Mesenchymal stem cell (in vitro differentiated cells and primary cell): ENCODE results near the gene RAB36.
"Not testable (repeated sequence)": the region's sequence is repeated elsewhere in the genome, so short reads cannot be mapped to it uniquely, and the experiment has no call there.

Experiments used
- DNase-seq: peaks from one replicate; pipeline ENCODE4 v3.0.0-alpha.2; 2013
- H2AFZ ChIP-seq: one replicate; pipeline ENCODE4 v1.6.1; 2013; ENCODE audit warnings: low read depth, mild to moderate bottlenecking, control low read depth, inconsistent platforms, low read length, moderate library complexity
- H2AK5ac ChIP-seq: 2 replicates; pipeline ENCODE4 v1.6.1; 2013; ENCODE audit warnings: low read length, moderate library complexity, mild to moderate bottlenecking, inconsistent platforms; ENCODE audit not compliant: severe bottlenecking
- H2BK120ac ChIP-seq: one replicate; pipeline ENCODE4 v1.6.1; 2013; ENCODE audit warnings: low read depth, mild to moderate bottlenecking, inconsistent platforms, low read length, moderate library complexity
- H2BK12ac ChIP-seq, 2 experiments: one replicate each; pipeline ENCODE4 v1.6.1; 2013; ENCODE audit warnings: inconsistent platforms in 2 of 2, low read length in 2 of 2, mild to moderate bottlenecking in 2 of 2, moderate library complexity in 2 of 2, control low read depth in 1 of 2
- H2BK15ac ChIP-seq: one replicate; pipeline ENCODE4 v1.6.1; 2013; ENCODE audit warnings: mild to moderate bottlenecking, low read depth, inconsistent platforms; ENCODE audit not compliant: poor library complexity, severe bottlenecking
- H2BK5ac ChIP-seq: 2 replicates; pipeline ENCODE4 v1.6.1; 2013; ENCODE audit warnings: low read depth, mild to moderate bottlenecking, low read length, control low read depth, inconsistent platforms; ENCODE audit not compliant: poor library complexity, severe bottlenecking
- H3K14ac ChIP-seq, 2 experiments: one replicate each; pipeline ENCODE4 v1.6.1; 2013; ENCODE audit warnings: inconsistent platforms in 2 of 2, low read length in 2 of 2, control low read depth in 1 of 2, mild to moderate bottlenecking in 1 of 2, moderate library complexity in 1 of 2
- H3K18ac ChIP-seq, 2 experiments: one replicate each; pipeline ENCODE4 v1.6.1; 2013; ENCODE audit warnings: inconsistent platforms in 2 of 2, low read length in 2 of 2, control low read depth in 1 of 2, low read depth in 1 of 2, mild to moderate bottlenecking in 1 of 2
- H3K23ac ChIP-seq, 2 experiments: one replicate each; pipeline ENCODE4 v1.6.1; 2013; ENCODE audit warnings: inconsistent platforms in 2 of 2, low read length in 2 of 2, mild to moderate bottlenecking in 2 of 2, moderate library complexity in 2 of 2, control low read depth in 1 of 2
- H3K27ac ChIP-seq: 2 replicates; pipeline ENCODE4 v1.5.1; 2013; ENCODE audit warnings: mild to moderate bottlenecking, moderate library complexity, low read length, control low read depth, inconsistent platforms; ENCODE audit not compliant: poor library complexity, severe bottlenecking
- H3K27me3 ChIP-seq, 2 experiments: 2 replicates each; pipeline versions ENCODE4 v1.6.1 to v1.7.0; 2013; ENCODE audit warnings: low read length in 2 of 2, mild to moderate bottlenecking in 2 of 2, moderate library complexity in 2 of 2, control low read depth in 1 of 2, inconsistent platforms in 1 of 2; ENCODE audit not compliant: control insufficient read depth in 1 of 2, insufficient read depth in 1 of 2
- H3K36me3 ChIP-seq, 2 experiments: 2 replicates each; pipeline versions ENCODE4 v1.6.1 to v1.7.0; 2013; ENCODE audit warnings: low read length in 2 of 2, control low read depth in 1 of 2, inconsistent platforms in 1 of 2, low read depth in 1 of 2, mild to moderate bottlenecking in 1 of 2; ENCODE audit not compliant: insufficient read depth in 2 of 2, control insufficient read depth in 1 of 2
- H3K4ac ChIP-seq, 2 experiments: one replicate each; pipeline ENCODE4 v1.6.1; 2013; ENCODE audit warnings: inconsistent platforms in 2 of 2, low read length in 2 of 2, mild to moderate bottlenecking in 2 of 2, moderate library complexity in 2 of 2, control low read depth in 1 of 2, low read depth in 1 of 2
- H3K4me1 ChIP-seq: 2 replicates; pipeline ENCODE4 v1.6.1; 2013; ENCODE audit warnings: low read depth, low read length, control low read depth; ENCODE audit not compliant: control insufficient read depth, insufficient read depth
- H3K4me2 ChIP-seq: 2 replicates; pipeline ENCODE4 v1.6.1; 2013; ENCODE audit warnings: low read length, mild to moderate bottlenecking, inconsistent platforms; ENCODE audit not compliant: poor library complexity, severe bottlenecking
- H3K4me3 ChIP-seq, 2 experiments: 2 replicates each; pipeline versions ENCODE4 v1.5.1 to v1.7.0; 2013; ENCODE audit warnings: low read length in 2 of 2, mild to moderate bottlenecking in 2 of 2, control low read depth in 1 of 2, low read depth in 1 of 2; ENCODE audit not compliant: insufficient read depth in 1 of 2
- H3K79me1 ChIP-seq: replicated peaks from 2 replicates; pipeline ENCODE4 v1.6.1; 2013; ENCODE audit warnings: mild to moderate bottlenecking, control low read depth, low read length, inconsistent platforms; ENCODE audit not compliant: poor library complexity, severe bottlenecking
- H3K9ac ChIP-seq: 2 replicates; pipeline ENCODE4 v1.7.0; 2013; ENCODE audit warnings: mild to moderate bottlenecking, low read length, moderate library complexity
- H3K9me3 ChIP-seq: 2 replicates; pipeline ENCODE4 v1.7.0; 2013; ENCODE audit warnings: mild to moderate bottlenecking, low read length; ENCODE audit not compliant: control insufficient read depth
- H4K8ac ChIP-seq: one replicate; pipeline ENCODE4 v1.6.1; 2013; ENCODE audit warnings: inconsistent platforms, mild to moderate bottlenecking, low read length, moderate library complexity
- H4K91ac ChIP-seq: one replicate; pipeline ENCODE4 v1.6.1; 2013; ENCODE audit warnings: mild to moderate bottlenecking, low read length, inconsistent platforms
- WGBS: methylation state at CpG from one replicate; pipeline ENCODE4 v1.1.7; 2013; ENCODE audit warnings: mixed read lengths; 5-methylcytosine and 5-hydroxymethylcytosine counted together

The RAB36 gene

DNA sequence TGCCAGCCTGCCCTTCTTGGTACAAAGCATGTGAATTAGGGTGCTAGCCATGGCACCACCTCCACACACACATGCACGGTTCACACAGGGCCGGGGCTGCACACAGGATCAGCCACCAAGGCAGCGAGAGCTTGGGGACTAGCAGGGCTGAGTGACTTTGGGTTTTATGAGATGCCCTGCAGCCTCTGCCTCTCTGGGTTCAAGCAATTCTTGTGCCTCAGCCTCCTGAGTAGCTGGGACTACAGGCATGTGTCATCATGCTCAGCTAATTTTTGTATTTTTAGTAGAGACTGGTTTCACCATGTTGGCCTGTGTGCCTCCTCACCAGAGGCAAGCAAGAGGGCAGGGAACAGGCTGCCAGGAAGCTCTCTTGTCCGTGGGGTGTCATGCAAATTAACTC lies 8.3 kb upstream of the RAB36 start:
- H4K8ac ChIP-seq, H2AK5ac ChIP-seq, H3K14ac ChIP-seq, H2AFZ ChIP-seq, H3K4me3 ChIP-seq, H2BK120ac ChIP-seq, H2BK12ac ChIP-seq, H2BK15ac ChIP-seq, H3K9ac ChIP-seq, H3K36me3 ChIP-seq, H3K23ac ChIP-seq, H3K4ac ChIP-seq, H3K4me1 ChIP-seq, H3K27ac ChIP-seq, H3K9me3 ChIP-seq, H3K18ac ChIP-seq, H2BK5ac ChIP-seq, DNase-seq, H3K79me1 ChIP-seq, H4K91ac ChIP-seq, H3K4me2 ChIP-seq: not testable (repeated sequence)
- WGBS, result 80% methylated on average over 1 of the region's 4 CpGs
- H3K27me3 ChIP-seq, result peaks cover 0 to 13% of the 10 kb centered on the region in 2 experiments

DNA sequence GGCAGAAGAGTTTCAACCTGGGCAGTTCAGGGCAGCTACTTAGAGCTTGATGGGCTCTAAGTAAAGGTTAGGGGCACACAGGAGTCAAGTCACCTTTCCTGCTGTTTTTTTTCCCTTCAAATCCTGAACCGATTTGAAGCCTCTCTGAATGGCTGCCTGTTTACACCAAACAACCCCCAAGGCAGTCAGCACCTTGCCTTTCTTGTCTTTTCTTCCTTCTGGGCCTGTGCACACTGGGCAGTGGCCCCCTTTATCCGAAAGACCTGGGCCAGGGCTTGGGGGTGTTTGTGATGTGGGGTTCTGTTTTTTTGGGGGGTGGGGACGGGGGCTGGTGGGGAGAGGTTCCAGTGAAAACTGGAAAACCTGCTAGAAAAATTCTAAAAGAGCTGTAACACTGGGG lies 7.8 kb upstream of the RAB36 start:
- Histone ChIP-seq H3K4me3 (no peak overlapping the region), H3K4me1 (peaks cover 8% of the 10 kb centered on the region), H3K27ac (no peak overlapping the region), H2BK120ac (no peak overlapping the region), H2BK5ac (no peak overlapping the region), H2BK15ac (no peak overlapping the region), H3K23ac (no peak overlapping the region), H3K4ac (no peak overlapping the region), H2BK12ac (no peak overlapping the region), H4K91ac (no peak overlapping the region), H3K9me3 (no peaks in the 10 kb centered on the region), H3K14ac (no peak overlapping the region), H3K18ac (no peak overlapping the region), H3K4me2 (no peak overlapping the region), H3K36me3 (no peaks in the 10 kb centered on the region), H3K27me3 (peaks cover 0 to 8% of the 10 kb centered on the region in 2 experiments), H2AFZ (no peak overlapping the region), H4K8ac (no peak overlapping the region), H3K79me1 (no peaks in the 10 kb centered on the region), H2AK5ac (no peak overlapping the region), H3K9ac (no peak overlapping the region)
- WGBS, result 59% methylated on average over 2 of the region's 3 CpGs
- no peak for DNase-seq

DNA sequence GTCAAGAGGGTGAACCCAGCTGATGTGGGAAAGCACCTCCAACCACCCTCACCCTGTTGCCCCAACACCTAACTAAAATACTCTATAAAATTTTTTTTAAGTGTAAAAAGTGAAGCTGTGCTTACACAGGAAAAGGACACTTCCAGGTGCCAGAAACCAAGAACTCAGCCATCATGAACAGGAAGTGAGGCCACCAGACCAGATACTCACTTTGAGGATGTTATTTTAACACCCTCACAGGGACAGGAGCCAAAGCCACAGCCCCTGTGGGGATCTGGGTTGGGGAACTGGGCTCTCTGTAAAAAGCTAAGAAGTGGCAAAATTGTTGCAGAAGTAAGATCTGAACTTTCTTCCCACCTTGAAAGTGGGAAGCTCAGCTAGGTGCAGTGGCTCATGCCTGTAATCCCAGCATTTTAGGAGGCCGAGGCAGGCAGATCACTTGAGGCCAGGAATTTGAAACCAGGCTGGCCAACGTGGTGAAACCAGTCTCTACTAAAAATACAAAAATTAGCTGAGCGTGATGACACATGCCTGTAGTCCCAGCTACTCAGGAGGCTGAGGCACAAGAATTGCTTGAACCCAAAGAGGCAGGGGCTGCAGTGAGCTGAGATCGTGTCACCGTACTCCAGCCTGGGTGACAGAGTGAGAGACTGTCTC lies 7.2 kb upstream of the RAB36 start:
- Histone ChIP-seq H3K79me1 (no peaks in the 10 kb centered on the region), H2BK120ac (no peak overlapping the region), H4K91ac (no peak overlapping the region), H2BK12ac (no peak overlapping the region), H3K14ac (no peak overlapping the region), H2AFZ (no peak overlapping the region), H3K18ac (no peak overlapping the region), H3K4me2 (no peak overlapping the region), H3K4me1 (peaks cover 11% of the 10 kb centered on the region), H3K27ac (no peak overlapping the region), H4K8ac (no peak overlapping the region), H3K23ac (no peak overlapping the region), H3K9ac (no peak overlapping the region), H2BK15ac (no peak overlapping the region), H3K9me3 (no peaks in the 10 kb centered on the region), H3K4ac (no peak overlapping the region), H3K4me3 (no peak overlapping the region), H2BK5ac (no peak overlapping the region), H3K27me3 (peaks cover 0 to 4% of the 10 kb centered on the region in 2 experiments), H2AK5ac (no peak overlapping the region), H3K36me3 (no peaks in the 10 kb centered on the region)
- WGBS, result 77% methylated on average over 5 of the region's 5 CpGs
- no peak for DNase-seq

DNA sequence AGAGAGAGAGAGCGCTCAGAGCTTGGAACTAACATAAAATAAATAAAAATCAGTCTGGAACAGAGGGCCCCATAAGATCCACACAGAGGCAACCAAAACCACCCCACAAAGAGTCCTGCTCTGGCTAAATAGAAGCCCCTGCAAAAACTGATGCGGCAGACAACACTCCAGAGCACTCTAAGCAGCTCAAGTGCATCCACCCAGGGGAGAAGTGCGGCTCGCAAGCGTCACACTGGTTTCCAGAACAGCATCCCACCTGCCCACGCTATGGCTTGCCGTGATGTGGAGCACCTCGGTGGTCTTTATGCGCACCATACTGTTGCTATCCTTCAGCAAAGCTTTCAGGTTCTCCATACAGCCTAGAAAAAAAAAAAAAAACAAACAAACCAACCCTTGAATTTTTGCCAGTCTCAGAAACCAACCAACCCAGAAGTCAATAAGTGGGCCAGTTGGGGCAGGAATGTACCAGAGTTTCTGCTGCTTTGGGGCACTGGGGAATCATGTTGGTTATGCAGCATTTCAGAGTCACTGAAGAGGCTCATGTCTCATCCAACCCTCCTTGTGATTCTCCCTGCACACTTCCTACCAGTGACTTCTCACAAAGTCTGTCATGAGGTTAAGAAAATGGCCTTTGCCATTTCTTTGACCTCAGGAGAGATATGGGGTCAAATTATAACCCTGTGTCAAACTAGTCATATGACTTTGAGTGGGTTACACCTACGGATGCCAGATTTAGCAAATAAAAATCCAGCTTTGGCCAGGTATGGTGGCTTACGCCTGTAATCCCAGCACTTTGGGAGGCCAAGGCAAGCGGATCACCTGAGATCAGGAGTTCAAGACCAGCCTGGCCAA lies 6.5 kb upstream of the RAB36 start:
- Histone ChIP-seq H4K91ac (no peak overlapping the region), H3K79me1 (no peaks in the 10 kb centered on the region), H2BK5ac (no peak overlapping the region), H3K9ac (no peak overlapping the region), H2BK12ac (no peak overlapping the region), H3K4ac (no peak overlapping the region), H3K4me2 (no peak overlapping the region), H3K9me3 (no peaks in the 10 kb centered on the region), H3K4me3 (no peak overlapping the region), H4K8ac (no peak overlapping the region), H3K14ac (no peak overlapping the region), H3K36me3 (no peaks in the 10 kb centered on the region), H2BK15ac (no peak overlapping the region), H3K18ac (no peak overlapping the region), H3K4me1 (peaks cover 11% of the 10 kb centered on the region), H3K27ac (no peak overlapping the region), H3K23ac (no peak overlapping the region), H2AK5ac (no peak overlapping the region), H2BK120ac (no peak overlapping the region), H2AFZ (no peak overlapping the region), H3K27me3 (no peaks in the 10 kb centered on the region)
- DNase-seq, result no peak
- 87% methylated on average over 11 of the region's 12 CpGs for WGBS
